Liver (tissue), 3 donors: ENCODE measurements around the gene FCN1.

Experiments
- ATF3 ChIP-seq: IDR thresholded peaks from 2 replicates; pipeline ENCODE4 v1.6.1; 2016; ENCODE audit warnings: antibody characterized with exemption
- CTCF ChIP-seq: fragments of 150-350 bp; IDR thresholded peaks from 2 replicates; pipeline ENCODE4 v1.5.1; 2017; ENCODE audit warnings: improper control_type of control experiment, low read depth, low read length; ENCODE audit not compliant: missing input control
- FOXA1 ChIP-seq: IDR thresholded peaks from 2 replicates; pipeline ENCODE4 v1.6.1; 2016; ENCODE audit warnings: antibody characterized with exemption
- GABPA ChIP-seq, 2 donors: IDR thresholded peaks in 1 of 2; conservative IDR thresholded peaks in 1 of 2; 2 replicates each; pipeline ENCODE4 v1.6.1; 2016; ENCODE audit warnings: antibody characterized with exemption in 2 of 2, mild to moderate bottlenecking in 1 of 2, moderate library complexity in 1 of 2
- MAX ChIP-seq: IDR thresholded peaks from 2 replicates; pipeline ENCODE4 v1.6.1; 2016; ENCODE audit warnings: antibody characterized with exemption
- RAD21 ChIP-seq, 2 donors: IDR thresholded peaks; 2 replicates each; pipeline ENCODE4 v1.6.1; 2016; ENCODE audit warnings: antibody characterized with exemption in 2 of 2, mild to moderate bottlenecking in 2 of 2
- REST ChIP-seq: IDR thresholded peaks from 2 replicates; pipeline ENCODE4 v1.6.1; 2016; ENCODE audit warnings: antibody characterized with exemption, mild to moderate bottlenecking
- SP1 ChIP-seq: IDR thresholded peaks from 2 replicates; pipeline ENCODE4 v1.6.1; 2018; ENCODE audit warnings: antibody characterized with exemption, mild to moderate bottlenecking
- TAF1 ChIP-seq: conservative IDR thresholded peaks from 2 replicates; pipeline ENCODE4 v1.6.1; 2016; ENCODE audit warnings: antibody characterized with exemption, mild to moderate bottlenecking
- YY1 ChIP-seq: IDR thresholded peaks from 2 replicates; pipeline ENCODE4 v1.6.1; 2016; ENCODE audit warnings: antibody characterized with exemption, mild to moderate bottlenecking
- ZBTB33 ChIP-seq: IDR thresholded peaks from 2 replicates; pipeline ENCODE4 v1.6.1; 2016; ENCODE audit warnings: antibody characterized with exemption
- donor health status: healthy.
- donor health status: healthy.

GRCh38 chr9:134940236-134941208 lies 22.8 kb upstream of the FCN1 start:
- no peak for TF ChIP-seq CTCF
- TF ChIP-seq REST, result no peak
- no peak for TF ChIP-seq RAD21 (IDR thresholded peaks at IDR 0.05)
- no peak for TF ChIP-seq FOXA1
- TF ChIP-seq ATF3, result no peak
- no peak for TF ChIP-seq MAX
- no peak for TF ChIP-seq SP1
- TF ChIP-seq ZBTB33, result no peak
- no peak for TF ChIP-seq YY1
- TF ChIP-seq TAF1, result no peak
- TF ChIP-seq GABPA (IDR thresholded peaks at IDR 0.05 in 1 of 2, conservative IDR thresholded peaks at IDR 0.05 in 1 of 2), result no peak
